Keratinocyte (primary cell): ENCODE measurements around the gene MRTFA. TPM values are rescaled to one million over a fixed set of nuclear protein-coding genes. Genes with fewer than 3 reads are reported as not detected.

Experiments
- DNase-seq: peaks from one replicate; pipeline ENCODE4 v3.0.0-alpha.2; 2011; ENCODE audit warnings: low read depth, missing footprints, low spot score
- FAIRE-seq: peaks from 2 replicates; lab custom pipeline; 2011; peaks lifted over from hg19 to GRCh38; lab: Jason Lieb, UNC
- H2AFZ ChIP-seq: 2 replicates; pipeline ENCODE4 v1.6.0; 2012; ENCODE audit warnings: low read length, control low read depth, inconsistent platforms; ENCODE audit not compliant: control insufficient read depth
- H3K27ac ChIP-seq: 2 replicates; pipeline ENCODE4 v1.5.1; 2011; ENCODE audit warnings: low read length; ENCODE audit not compliant: control insufficient read depth, insufficient read depth
- H3K27me3 ChIP-seq: 3 replicates; pipeline ENCODE4 v1.6.0; 2011; ENCODE audit warnings: low read length; ENCODE audit not compliant: control insufficient read depth, insufficient read depth; ENCODE audit errors: extremely low read depth
- H3K36me3 ChIP-seq, 2 experiments: 2 replicates in 1 of 2; 3 replicates in 1 of 2; pipeline ENCODE4 v1.5.1; 2011; ENCODE audit warnings: low read length in 2 of 2, mild to moderate bottlenecking in 1 of 2; ENCODE audit not compliant: control insufficient read depth in 2 of 2, insufficient read depth in 2 of 2; ENCODE audit errors: extremely low read depth in 1 of 2
- H3K4me1 ChIP-seq: 3 replicates; pipeline ENCODE4 v1.5.1; 2011; ENCODE audit warnings: low read length; ENCODE audit not compliant: control insufficient read depth, insufficient read depth; ENCODE audit errors: extremely low read depth
- H3K4me2 ChIP-seq: 3 replicates; pipeline ENCODE4 v1.6.0; 2011; ENCODE audit warnings: low read depth, low read length; ENCODE audit not compliant: control insufficient read depth, insufficient read depth; ENCODE audit errors: extremely low read depth
- H3K4me3 ChIP-seq, 3 experiments: fragments of 200-600 bp in 1 of 3; sonication (generic) in 1 of 3; 2 replicates in 2 of 3; 3 replicates in 1 of 3; pipeline ENCODE4 v1.5.1; 2011 to 2016; ENCODE audit warnings: low read length in 3 of 3, mild to moderate bottlenecking in 3 of 3, control low read depth in 2 of 3, inconsistent platforms in 1 of 3, low read depth in 1 of 3, mixed read lengths in 1 of 3, mixed run types in 1 of 3, moderate library complexity in 1 of 3; ENCODE audit not compliant: control insufficient read depth in 2 of 3, insufficient read depth in 2 of 3; ENCODE audit errors: extremely low read depth in 1 of 3
- H3K79me2 ChIP-seq: 2 replicates; pipeline ENCODE4 v1.6.0; 2012; ENCODE audit warnings: low read length; ENCODE audit not compliant: control insufficient read depth, insufficient read depth
- H3K9ac ChIP-seq: 3 replicates; pipeline ENCODE4 v1.6.0; 2011; ENCODE audit warnings: low read length; ENCODE audit not compliant: control insufficient read depth, insufficient read depth; ENCODE audit errors: extremely low read depth
- H3K9me1 ChIP-seq: 3 replicates; pipeline ENCODE4 v1.6.0; 2011; ENCODE audit warnings: low read length; ENCODE audit not compliant: control insufficient read depth, insufficient read depth; ENCODE audit errors: extremely low read depth
- H3K9me3 ChIP-seq: 2 replicates; pipeline ENCODE4 v1.5.1; 2012; ENCODE audit warnings: low read depth, low read length; ENCODE audit not compliant: control insufficient read depth
- H4K20me1 ChIP-seq: 3 replicates; pipeline ENCODE4 v1.6.0; 2011; ENCODE audit warnings: low read length; ENCODE audit not compliant: control insufficient read depth, insufficient read depth; ENCODE audit errors: extremely low read depth
- CTCF ChIP-seq, 3 experiments: IDR thresholded peaks in 1 of 3; conservative IDR thresholded peaks in 1 of 3; optimal IDR thresholded peaks in 1 of 3; 2 replicates in 2 of 3; 3 replicates in 1 of 3; pipeline versions ENCODE3 to v1.5.1; 2011; ENCODE audit warnings: low read length in 3 of 3, mild to moderate bottlenecking in 3 of 3, moderate library complexity in 2 of 3, control low read depth in 1 of 3, inconsistent platforms in 1 of 3; ENCODE audit not compliant: insufficient read depth in 2 of 3; ENCODE audit errors: extremely low read depth in 1 of 3
- EZH2 ChIP-seq: IDR thresholded peaks from one replicate; pipeline ENCODE4 v1.6.1; 2012; ENCODE audit warnings: inconsistent platforms, mild to moderate bottlenecking, low read length, moderate library complexity
- dilution Hi-C: fragments of 300-500 bp; cut with MboI; formaldehyde crosslinking; loops from one replicate; pipeline ENCODE4 v1.7.0; 2020; ENCODE audit warnings: low sequenced_read_pairs; ENCODE audit not compliant: extremely low pct_ligation_motif_present
- polyA plus RNA-seq, 5 experiments: library from polyadenylated mRNA; depleted of rRNA in 3 of 5; stranded (reverse) in 3 of 5; stranded (forward) in 1 of 5; unstranded in 1 of 5; fragments of >200 nt; gene quantifications; 1 replicate in 1 of 5; 2 replicates in 3 of 5; 3 replicates in 1 of 5; pipeline versions ENCODE4 v1.2.1 to v1.2.3, GENCODE V29; 2011 to 2012; ENCODE audit warnings: missing spikeins in 2 of 5, low read depth in 1 of 5, low replicate concordance in 1 of 5

Gene MRTFA
- polyA plus RNA-seq, 1 donor (not counting 4 experiments of a cell fraction or from before 2014, with no cell fraction given) = 6.5 TPM

GRCh38 chr22:40665312-40665711 is 28.8 kb upstream of the MRTFA start:
- H4K20me1 ChIP-seq = no peaks in the 10 kb centered on the region
- dilution Hi-C loops = no loop called here
- H3K9me1 ChIP-seq = no peaks in the 10 kb centered on the region
- FAIRE-seq (no peak), DNase-seq (no peak)
- H3K79me2 ChIP-seq = no peaks in the 10 kb centered on the region
- H3K9ac ChIP-seq = no peak overlapping the region
- H3K4me2 ChIP-seq = no peak overlapping the region
- no peak overlapping the region for H3K4me3 ChIP-seq
- H3K4me1 ChIP-seq = peaks cover 12% of the 10 kb centered on the region
- no peaks in the 10 kb centered on the region for H3K27me3 ChIP-seq
- no peaks in the 10 kb centered on the region for H3K9me3 ChIP-seq
- TF ChIP-seq EZH2 (no peak), CTCF (optimal IDR thresholded peaks at IDR 0.05 in 1 of 3, IDR thresholded peaks at IDR 0.05 in 1 of 3, conservative IDR thresholded peaks at IDR 0.05 in 1 of 3; ENCODE audit: extremely low read depth in 1 of 3, insufficient read depth in 2 of 3, low read length in 3 of 3) (no peak)
- no peak overlapping the region for H2AFZ ChIP-seq
- H3K27ac ChIP-seq = no peak overlapping the region
- H3K36me3 ChIP-seq = no peaks in the 10 kb centered on the region

- no peak overlapping the region for H2AFZ ChIP-seq
Measured at GRCh38 chr22:40661671-40662070, 25.2 kb upstream of the MRTFA start.

More at GRCh38 chr22:40661671-40662070, 25.2 kb upstream of the MRTFA start:
- dilution Hi-C loops = no loop called here
- Histone ChIP-seq H3K79me2 (no peaks in the 10 kb centered on the region), H3K36me3 (no peaks in the 10 kb centered on the region), H3K4me3 (no peak overlapping the region), H4K20me1 (no peaks in the 10 kb centered on the region), H3K9me3 (no peaks in the 10 kb centered on the region), H3K9ac (no peak overlapping the region), H3K27me3 (no peaks in the 10 kb centered on the region), H3K4me2 (no peak overlapping the region), H3K4me1 (no peaks in the 10 kb centered on the region), H3K9me1 (no peaks in the 10 kb centered on the region), H3K27ac (no peak overlapping the region)
- DNase-seq (no peak), FAIRE-seq (no peak)
- no peak for TF ChIP-seq CTCF (optimal IDR thresholded peaks at IDR 0.05 in 1 of 3, IDR thresholded peaks at IDR 0.05 in 1 of 3, conservative IDR thresholded peaks at IDR 0.05 in 1 of 3; ENCODE audit: extremely low read depth in 1 of 3, insufficient read depth in 2 of 3, low read length in 3 of 3)
